ENCODE data around the gene ANXA1. TPM values are rescaled to one million over a fixed set of nuclear protein-coding genes. Genes with fewer than 3 reads are reported as not detected.

Gene ANXA1
- total and polyA plus RNA-seq, 2 of the 13 experiments (the other 11 are each of a cell fraction or from before 2014, with no cell fraction given), result 0.15 to 0.20 TPM

DNA sequence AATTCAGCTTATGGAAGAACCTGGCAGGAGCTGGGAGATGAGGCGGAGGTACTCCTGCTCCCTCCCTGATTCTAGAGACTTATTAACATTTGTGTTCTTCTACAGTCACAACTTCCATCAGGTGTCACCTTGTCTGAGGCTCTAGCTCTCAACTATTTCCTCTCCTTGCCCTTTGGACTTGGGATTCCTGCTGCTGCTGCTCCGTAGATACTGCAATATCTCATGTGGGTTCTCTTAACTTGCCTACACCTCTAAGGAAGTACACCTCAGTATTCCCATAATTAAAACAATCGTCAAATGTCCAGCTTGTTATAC, 21.2 kb downstream of the ANXA1 start:
- in situ Hi-C loops (cut with HindIII; ENCODE audit: extremely low pct_ligation_motif_present, low pct_unique_long_range_greater_than_20kb) (no loop called here), intact Hi-C loops (cut with micrococcal nuclease; ENCODE audit: unreplicated experiment) (no loop called here)
- H3K4me3 ChIP-seq (replicated peaks in 1 of 3; ENCODE audit: insufficient read depth in 1 of 3, low read depth in 2 of 3, low read length in 3 of 3), result no peak overlapping the region
- no peaks in the 10 kb centered on the region for H3K9me3 ChIP-seq (ENCODE audit: low read length)
- H3K4me2 ChIP-seq (ENCODE audit: low read depth, low read length), result no peak overlapping the region
- H4K20me1 ChIP-seq (ENCODE audit: insufficient read depth, low read length), result no peaks in the 10 kb centered on the region
- POLR2A ChIA-PET, result no interaction called here
- ATAC-seq, result no peak
- DNase-seq (ENCODE audit: low spot score), result no peak
- H3K79me2 ChIP-seq (ENCODE audit: insufficient read depth, low read length), result no peaks in the 10 kb centered on the region
- TF ChIP-seq ZSCAN29 (CRISPR knock-in tag; conservative IDR thresholded peaks at IDR 0.05) (no peak), POLR2AphosphoS2 (IDR thresholded peaks at IDR 0.05; ENCODE audit: low read depth, low read length) (no peak), KLF9 (CRISPR knock-in tag; IDR thresholded peaks at IDR 0.05; ENCODE audit: low read depth) (no peak), MTF1 (CRISPR knock-in tag; IDR thresholded peaks at IDR 0.05) (no peak), SYNCRIP (IDR thresholded peaks at IDR 0.05; ENCODE audit: insufficient read depth, low read depth, low read length) (no peak), FLYWCH1 (CRISPR knock-in tag; IDR thresholded peaks at IDR 0.05) (no peak), ZSCAN20 (CRISPR knock-in tag; IDR thresholded peaks at IDR 0.05; ENCODE audit: borderline replicate concordance) (no peak), DR1 (CRISPR knock-in tag; IDR thresholded peaks at IDR 0.05) (no peak), TRIM24 (CRISPR knock-in tag; IDR thresholded peaks at IDR 0.05) (no peak), RFX1 (IDR thresholded peaks at IDR 0.05) (no peak), KDM5B (CRISPR knock-in tag; IDR thresholded peaks at IDR 0.05; ENCODE audit: borderline replicate concordance) (no peak)
- TF ChIP-seq, protein P1, sequence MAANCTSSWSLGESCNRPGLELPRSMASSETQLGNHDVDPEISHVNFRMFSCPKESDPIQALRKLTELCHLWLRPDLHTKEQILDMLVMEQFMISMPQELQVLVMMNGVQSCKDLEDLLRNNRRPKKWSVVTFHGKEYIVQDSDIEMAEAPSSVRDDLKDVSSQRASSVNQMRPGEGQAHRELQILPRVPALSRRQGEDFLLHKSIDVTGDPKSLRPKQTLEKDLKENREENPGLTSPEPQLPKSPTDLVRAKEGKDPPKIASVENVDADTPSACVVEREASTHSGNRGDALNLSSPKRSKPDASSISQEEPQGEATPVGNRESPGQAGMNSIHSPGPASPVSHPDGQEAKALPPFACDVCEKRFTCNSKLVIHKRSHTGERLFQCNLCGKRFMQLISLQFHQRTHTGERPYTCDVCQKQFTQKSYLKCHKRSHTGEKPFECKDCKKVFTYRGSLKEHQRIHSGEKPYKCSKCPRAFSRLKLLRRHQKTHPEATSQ (CRISPR knock-in tag; IDR thresholded peaks at IDR 0.05; ENCODE audit: borderline replicate concordance), result no peak
- no peak for FAIRE-seq
- BruUV-seq (replicated peaks), result no TSS peak
- H2AFZ ChIP-seq (ENCODE audit: low read length), result no peak overlapping the region
- no peak overlapping the region for H3K27ac ChIP-seq (ENCODE audit: extremely low read length, insufficient read depth, low read length)
- H3K4me1 ChIP-seq (ENCODE audit: insufficient read depth, low read length), result no peaks in the 10 kb centered on the region
- H3K9ac ChIP-seq (ENCODE audit: insufficient read depth, low read depth, low read length), result no peak overlapping the region
- H3K27me3 ChIP-seq (ENCODE audit: control insufficient read depth in 1 of 2, insufficient read depth in 2 of 2, low read length in 2 of 2), result no peaks in the 10 kb centered on the region; a peak in 1 of 5 replicates
- WGBS (ENCODE audit: low lambda C conversion rate), result 14% methylated on average over 3 of the region's 3 CpGs
- no peaks in the 10 kb centered on the region for H3K36me3 ChIP-seq (replicated peaks in 1 of 2; ENCODE audit: control insufficient read depth in 1 of 2, insufficient read depth in 2 of 2, low read length in 2 of 2)
- CTCF ChIA-PET (ENCODE audit: low intra/inter-chr PET ratio, low total read pairs), result no interaction called here
